ENCODE data around the gene GHRL. TPM values are rescaled to one million over a fixed set of nuclear protein-coding genes. Genes with fewer than 3 reads are reported as not detected.

Gene GHRL
- total RNA-seq, 1 donor from 2014 or later = 45.8 TPM

- no peak for DNase-seq (ENCODE audit: low spot score, unreplicated experiment)
- no peaks in the 10 kb centered on the region for H3K9me3 Mint-ChIP-seq (ENCODE audit: low read depth)
- peaks cover 15% of the 10 kb centered on the region for H3K4me1 Mint-ChIP-seq (ENCODE audit: low read depth)
- H3K27ac Mint-ChIP-seq = no peak overlapping the region
- H3K27me3 Mint-ChIP-seq = no peaks in the 10 kb centered on the region
- no peak overlapping the region for H3K4me3 Mint-ChIP-seq (ENCODE audit: low read depth)
- TF ChIP-seq, protein P1, sequence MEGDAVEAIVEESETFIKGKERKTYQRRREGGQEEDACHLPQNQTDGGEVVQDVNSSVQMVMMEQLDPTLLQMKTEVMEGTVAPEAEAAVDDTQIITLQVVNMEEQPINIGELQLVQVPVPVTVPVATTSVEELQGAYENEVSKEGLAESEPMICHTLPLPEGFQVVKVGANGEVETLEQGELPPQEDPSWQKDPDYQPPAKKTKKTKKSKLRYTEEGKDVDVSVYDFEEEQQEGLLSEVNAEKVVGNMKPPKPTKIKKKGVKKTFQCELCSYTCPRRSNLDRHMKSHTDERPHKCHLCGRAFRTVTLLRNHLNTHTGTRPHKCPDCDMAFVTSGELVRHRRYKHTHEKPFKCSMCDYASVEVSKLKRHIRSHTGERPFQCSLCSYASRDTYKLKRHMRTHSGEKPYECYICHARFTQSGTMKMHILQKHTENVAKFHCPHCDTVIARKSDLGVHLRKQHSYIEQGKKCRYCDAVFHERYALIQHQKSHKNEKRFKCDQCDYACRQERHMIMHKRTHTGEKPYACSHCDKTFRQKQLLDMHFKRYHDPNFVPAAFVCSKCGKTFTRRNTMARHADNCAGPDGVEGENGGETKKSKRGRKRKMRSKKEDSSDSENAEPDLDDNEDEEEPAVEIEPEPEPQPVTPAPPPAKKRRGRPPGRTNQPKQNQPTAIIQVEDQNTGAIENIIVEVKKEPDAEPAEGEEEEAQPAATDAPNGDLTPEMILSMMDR (IDR thresholded peaks at IDR 0.05; ENCODE audit: unreplicated experiment) = no peak
- peaks cover 6% of the 10 kb centered on the region for H3K36me3 Mint-ChIP-seq (ENCODE audit: insufficient read depth)
Observed at GRCh38 chr3:10286596-10287295, 6.0 kb downstream of the GHRL start.

GRCh38 chr3:10286133-10286524 is 6.6 kb downstream of the GHRL start:
- no peak overlapping the region for H3K4me3 Mint-ChIP-seq (ENCODE audit: low read depth)
- peaks cover 6% of the 10 kb centered on the region for H3K36me3 Mint-ChIP-seq (ENCODE audit: insufficient read depth)
- H3K27ac Mint-ChIP-seq = no peak overlapping the region

GRCh38 chr3:10285272-10286132 is 7.2 kb downstream of the GHRL start:
- H3K27me3 Mint-ChIP-seq = no peaks in the 10 kb centered on the region
- TF ChIP-seq, protein P1 (IDR thresholded peaks at IDR 0.05; ENCODE audit: unreplicated experiment) = no peak
- no peaks in the 10 kb centered on the region for H3K9me3 Mint-ChIP-seq (ENCODE audit: low read depth)
- H3K4me1 Mint-ChIP-seq (ENCODE audit: low read depth) = peaks cover 7% of the 10 kb centered on the region
- H3K4me3 Mint-ChIP-seq (ENCODE audit: low read depth) = no peak overlapping the region
- no peak for DNase-seq (ENCODE audit: low spot score, unreplicated experiment)
- H3K27ac Mint-ChIP-seq = peak overlapping the region; percentile 9
- H3K36me3 Mint-ChIP-seq (ENCODE audit: insufficient read depth) = peaks cover 6% of the 10 kb centered on the region

More at GRCh38 chr3:10286133-10286524, 6.6 kb downstream of the GHRL start:
- no peak for DNase-seq (ENCODE audit: low spot score, unreplicated experiment)
- peaks cover 10% of the 10 kb centered on the region for H3K4me1 Mint-ChIP-seq (ENCODE audit: low read depth)
- H3K9me3 Mint-ChIP-seq (ENCODE audit: low read depth) = no peaks in the 10 kb centered on the region
- TF ChIP-seq, protein P1 (IDR thresholded peaks at IDR 0.05; ENCODE audit: unreplicated experiment) = no peak
- H3K27me3 Mint-ChIP-seq = no peaks in the 10 kb centered on the region

GRCh38 chr3:10284496-10284895 is 8.3 kb downstream of the GHRL start:
- DNase-seq (ENCODE audit: low spot score, unreplicated experiment) = no peak
- Mint-ChIP-seq H3K9me3 (ENCODE audit: low read depth) (no peaks in the 10 kb centered on the region), H3K4me1 (ENCODE audit: low read depth) (peaks cover 6% of the 10 kb centered on the region), H3K27ac (no peak overlapping the region), H3K4me3 (ENCODE audit: low read depth) (no peak overlapping the region), H3K27me3 (no peaks in the 10 kb centered on the region), H3K36me3 (ENCODE audit: insufficient read depth) (peaks cover 7% of the 10 kb centered on the region)
- TF ChIP-seq, protein P1 (IDR thresholded peaks at IDR 0.05; ENCODE audit: unreplicated experiment) = no peak

DNA sequence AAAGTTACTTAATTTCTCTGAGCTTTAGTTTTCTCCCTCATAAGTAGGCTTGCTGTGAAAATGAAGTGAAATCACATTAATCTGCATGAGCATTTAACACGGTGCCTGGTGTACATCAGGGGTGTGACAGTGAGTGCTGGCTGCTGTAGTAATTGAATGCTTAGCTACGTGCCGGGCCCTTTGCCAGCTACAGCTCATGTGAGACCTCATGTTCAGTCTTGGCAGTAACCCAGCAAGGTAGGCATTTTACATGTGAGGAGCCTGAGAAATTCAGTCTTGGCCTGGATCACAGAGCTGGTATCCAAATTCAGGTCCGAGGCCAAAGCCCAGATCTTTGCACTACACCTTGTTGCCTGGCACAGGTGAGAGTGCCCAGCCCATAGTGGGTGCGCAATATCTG is 9.1 kb downstream of the GHRL start:
- H3K36me3 Mint-ChIP-seq (ENCODE audit: insufficient read depth) = peaks cover 9% of the 10 kb centered on the region

More for the DNA sequence above, 9.1 kb downstream of the GHRL start:
- TF ChIP-seq, protein P1 (IDR thresholded peaks at IDR 0.05; ENCODE audit: unreplicated experiment) = no peak
- H3K27me3 Mint-ChIP-seq = no peaks in the 10 kb centered on the region
- H3K4me1 Mint-ChIP-seq (ENCODE audit: low read depth) = peaks cover 6% of the 10 kb centered on the region
- no peak overlapping the region for H3K4me3 Mint-ChIP-seq (ENCODE audit: low read depth)
- DNase-seq (ENCODE audit: low spot score, unreplicated experiment) = no peak
- no peak overlapping the region for H3K27ac Mint-ChIP-seq
- H3K9me3 Mint-ChIP-seq (ENCODE audit: low read depth) = no peaks in the 10 kb centered on the region

Data from progenitor cell of endocrine pancreas (in vitro differentiated cells).